HEK293T (cell line): ENCODE results near the gene MYO18B.

ENCODE experiments used
- ARNT ChIP-seq: fragments of 450-650 bp; IDR thresholded peaks from 2 replicates; pipeline ENCODE4 v1.6.1; 2017; ENCODE audit warnings: mild to moderate bottlenecking
- BHLHE40 ChIP-seq: fragments of 450-650 bp; IDR thresholded peaks from 2 replicates; pipeline ENCODE4 v1.6.1; 2016; ENCODE audit warnings: mild to moderate bottlenecking, moderate library complexity, borderline replicate concordance
- FOXA1 ChIP-seq: fragments of 450-650 bp; IDR thresholded peaks from 2 replicates; pipeline ENCODE4 v1.6.1; 2016; ENCODE audit warnings: mild to moderate bottlenecking
- FOXM1 ChIP-seq: fragments of 450-650 bp; IDR thresholded peaks from 2 replicates; pipeline ENCODE4 v1.6.1; 2017; ENCODE audit warnings: mild to moderate bottlenecking, borderline replicate concordance
- HDGF ChIP-seq: fragments of 450-650 bp; IDR thresholded peaks from 2 replicates; pipeline ENCODE4 v1.6.1; 2017; ENCODE audit warnings: antibody characterized with exemption, borderline replicate concordance
- L3MBTL2 ChIP-seq: fragments of 450-650 bp; conservative IDR thresholded peaks from 2 replicates; pipeline ENCODE4 v1.6.1; 2016; ENCODE audit warnings: mild to moderate bottlenecking
- LEF1 ChIP-seq: fragments of 450-650 bp; IDR thresholded peaks from 2 replicates; pipeline ENCODE4 v1.6.1; 2017; ENCODE audit warnings: mild to moderate bottlenecking, borderline replicate concordance
- NFRKB ChIP-seq: fragments of 450-650 bp; IDR thresholded peaks from 2 replicates; pipeline ENCODE4 v1.6.1; 2016; ENCODE audit warnings: mild to moderate bottlenecking, moderate library complexity
- SP1 ChIP-seq: fragments of 450-650 bp; IDR thresholded peaks from 2 replicates; pipeline ENCODE4 v1.6.1; 2017
- SUZ12 ChIP-seq: fragments of 450-650 bp; IDR thresholded peaks from 2 replicates; pipeline ENCODE4 v1.6.1; 2016; ENCODE audit warnings: mild to moderate bottlenecking
- TARDBP ChIP-seq: fragments of 450-650 bp; IDR thresholded peaks from 2 replicates; pipeline ENCODE4 v1.6.1; 2016

GRCh38 chr22:25890651-25891050 is 148.7 kb downstream of the MYO18B start:
- TF ChIP-seq FOXM1 (no peak), ARNT (no peak), SUZ12 (no peak), HDGF (no peak), NFRKB (no peak), L3MBTL2 (no peak), SP1 (no peak), BHLHE40 (no peak), FOXA1 (no peak), LEF1 (no peak), TARDBP (no peak)
